Measurements from ENCODE around the gene ZNF672. TPM values are rescaled to one million over a fixed set of nuclear protein-coding genes. Genes with fewer than 3 reads are reported as not detected.

The ZNF672 gene
- total RNA-seq, 4 donors from 2014 or later = 16.5 to 25.6 (median 19.7) TPM

DNA sequence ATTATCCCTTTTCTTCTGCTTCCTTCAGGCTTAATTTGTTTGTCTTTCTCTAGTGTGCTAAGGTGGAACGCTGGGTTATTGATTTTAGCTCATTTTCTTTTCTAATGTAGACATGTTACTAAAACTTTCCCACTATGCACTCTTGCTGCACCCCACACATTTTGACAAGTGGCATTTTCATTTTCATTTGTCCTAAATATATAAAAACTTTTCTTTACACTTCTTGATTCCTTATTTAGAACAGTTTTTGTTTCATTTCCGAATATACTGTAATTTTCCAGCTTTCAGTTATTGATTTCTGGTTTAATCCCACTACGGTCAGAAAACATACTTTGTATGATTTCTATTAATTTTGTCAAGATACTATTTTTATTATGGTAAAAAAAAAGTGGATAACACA is 37.6 kb upstream of the ZNF672 start:
- TF ChIP-seq, protein P1, sequence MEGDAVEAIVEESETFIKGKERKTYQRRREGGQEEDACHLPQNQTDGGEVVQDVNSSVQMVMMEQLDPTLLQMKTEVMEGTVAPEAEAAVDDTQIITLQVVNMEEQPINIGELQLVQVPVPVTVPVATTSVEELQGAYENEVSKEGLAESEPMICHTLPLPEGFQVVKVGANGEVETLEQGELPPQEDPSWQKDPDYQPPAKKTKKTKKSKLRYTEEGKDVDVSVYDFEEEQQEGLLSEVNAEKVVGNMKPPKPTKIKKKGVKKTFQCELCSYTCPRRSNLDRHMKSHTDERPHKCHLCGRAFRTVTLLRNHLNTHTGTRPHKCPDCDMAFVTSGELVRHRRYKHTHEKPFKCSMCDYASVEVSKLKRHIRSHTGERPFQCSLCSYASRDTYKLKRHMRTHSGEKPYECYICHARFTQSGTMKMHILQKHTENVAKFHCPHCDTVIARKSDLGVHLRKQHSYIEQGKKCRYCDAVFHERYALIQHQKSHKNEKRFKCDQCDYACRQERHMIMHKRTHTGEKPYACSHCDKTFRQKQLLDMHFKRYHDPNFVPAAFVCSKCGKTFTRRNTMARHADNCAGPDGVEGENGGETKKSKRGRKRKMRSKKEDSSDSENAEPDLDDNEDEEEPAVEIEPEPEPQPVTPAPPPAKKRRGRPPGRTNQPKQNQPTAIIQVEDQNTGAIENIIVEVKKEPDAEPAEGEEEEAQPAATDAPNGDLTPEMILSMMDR (IDR thresholded peaks at IDR 0.05; ENCODE audit: low read depth) = no peak

DNA sequence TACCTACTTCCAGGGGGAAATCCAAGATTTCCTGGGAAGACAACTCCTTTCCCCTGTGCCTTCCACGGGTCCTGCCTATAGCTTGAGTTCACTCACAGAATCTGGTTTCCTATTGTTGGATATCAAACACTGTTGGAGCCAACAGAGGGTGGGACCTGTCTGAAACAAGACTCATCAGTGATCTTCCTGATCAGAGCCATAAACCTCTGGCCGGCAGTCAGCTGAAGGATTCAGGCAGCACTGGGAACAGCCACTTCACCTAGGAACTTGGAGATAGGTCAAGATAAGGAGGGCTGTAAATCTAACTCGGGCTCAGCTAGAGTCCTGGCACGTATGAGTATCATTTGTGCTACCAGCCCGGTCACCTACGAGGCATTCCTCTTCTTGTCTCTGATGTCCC is 35.6 kb upstream of the ZNF672 start:
- TF ChIP-seq, protein P1 (IDR thresholded peaks at IDR 0.05; ENCODE audit: low read depth) = no peak

DNA sequence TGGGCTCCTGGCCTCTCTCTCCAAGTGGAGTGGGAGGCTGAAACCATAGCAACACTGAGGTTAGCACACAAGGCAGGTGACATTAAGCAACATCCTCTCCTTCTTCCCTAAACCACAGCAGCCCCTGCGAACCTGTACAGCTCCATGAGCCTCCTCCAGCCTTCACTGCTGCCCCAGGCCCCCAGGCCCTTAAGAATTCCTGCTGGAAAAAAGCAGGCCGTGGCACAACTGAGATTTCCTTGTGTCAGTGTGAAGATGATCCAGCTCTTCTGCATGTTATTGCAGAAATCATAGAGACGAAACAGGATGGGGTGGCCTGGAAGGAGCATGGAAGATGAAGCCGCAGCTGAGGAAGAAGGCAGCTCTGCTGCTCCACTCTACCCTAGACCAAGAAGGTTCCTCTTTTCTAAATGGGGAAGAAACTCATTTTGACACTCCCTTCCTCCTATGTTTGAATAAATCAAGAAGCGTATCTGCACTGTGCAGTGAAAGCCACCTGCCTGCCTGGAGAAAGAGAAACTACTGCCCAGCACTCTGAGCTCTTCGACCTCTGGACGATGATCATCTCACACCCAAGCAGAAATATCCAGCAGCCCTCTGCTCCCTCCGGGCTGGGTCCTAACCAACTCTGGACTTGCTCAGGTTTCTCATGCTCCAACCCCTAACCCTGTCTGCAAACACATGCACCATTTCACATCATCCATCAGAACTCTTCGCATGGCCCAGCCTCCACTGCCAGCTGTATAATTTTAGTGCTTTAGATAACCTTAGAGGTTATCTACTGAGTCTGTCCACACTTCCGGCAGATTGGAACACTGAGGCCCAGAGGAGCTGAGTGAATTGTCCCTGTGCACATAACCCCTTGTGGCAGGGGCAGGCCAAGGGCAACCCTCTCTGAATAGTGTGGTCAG is 33.0 kb upstream of the ZNF672 start:
- TF ChIP-seq, protein P1 (IDR thresholded peaks at IDR 0.05; ENCODE audit: low read depth) = no peak

DNA sequence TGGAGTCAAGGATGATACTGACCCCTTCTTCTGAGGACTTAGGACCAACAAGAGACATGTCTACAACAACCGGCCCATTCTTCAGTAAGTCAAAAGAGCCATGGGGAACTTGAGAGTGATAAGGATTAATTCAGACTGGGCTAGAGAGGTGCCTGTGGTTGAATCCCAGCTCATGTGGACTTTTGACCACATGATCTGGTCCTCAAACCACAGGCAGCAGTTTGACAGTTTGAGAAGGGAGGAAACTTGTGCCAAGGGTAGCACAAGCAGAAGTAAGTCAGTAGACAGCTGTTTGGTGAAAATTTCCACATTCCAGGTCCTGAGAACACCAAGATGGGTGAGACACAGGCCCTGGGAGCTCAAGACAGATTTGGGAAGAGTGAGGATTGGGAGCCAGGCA is 32.1 kb upstream of the ZNF672 start:
- TF ChIP-seq, protein P1 (IDR thresholded peaks at IDR 0.05; ENCODE audit: low read depth) = no peak

DNA sequence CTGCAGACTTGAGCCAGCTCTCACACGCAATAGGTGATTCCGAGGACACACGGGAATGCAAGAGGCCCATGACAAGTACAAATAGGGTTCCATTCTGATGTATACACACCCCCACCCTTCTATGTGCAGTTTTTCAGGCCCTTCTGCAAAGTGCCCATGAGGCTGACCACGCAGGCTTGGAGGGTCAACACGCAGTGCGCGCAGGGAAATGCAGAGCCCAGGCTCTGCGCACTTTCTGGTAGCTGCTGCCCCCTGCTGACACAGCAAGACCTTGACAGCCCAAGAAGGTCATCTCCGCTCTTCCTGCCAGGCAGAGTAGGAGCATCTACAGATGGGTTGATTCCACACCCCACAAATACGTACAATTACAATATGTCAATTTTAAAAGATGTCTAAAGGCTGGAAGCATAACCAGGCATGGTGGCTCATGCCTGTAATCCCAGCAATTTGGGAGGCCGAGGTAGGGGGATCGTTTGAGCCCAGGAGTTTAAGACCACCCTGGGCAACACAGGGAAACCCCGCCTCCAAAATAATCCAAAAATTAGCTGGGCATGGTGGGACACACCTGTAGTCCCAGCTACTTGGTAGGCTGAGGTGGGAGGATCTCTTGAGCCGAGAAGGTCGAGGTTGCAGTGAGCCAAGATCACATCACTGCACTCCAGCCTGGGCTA is 30.8 kb upstream of the ZNF672 start:
- TF ChIP-seq, protein P1 (IDR thresholded peaks at IDR 0.05; ENCODE audit: low read depth) = no peak

DNA sequence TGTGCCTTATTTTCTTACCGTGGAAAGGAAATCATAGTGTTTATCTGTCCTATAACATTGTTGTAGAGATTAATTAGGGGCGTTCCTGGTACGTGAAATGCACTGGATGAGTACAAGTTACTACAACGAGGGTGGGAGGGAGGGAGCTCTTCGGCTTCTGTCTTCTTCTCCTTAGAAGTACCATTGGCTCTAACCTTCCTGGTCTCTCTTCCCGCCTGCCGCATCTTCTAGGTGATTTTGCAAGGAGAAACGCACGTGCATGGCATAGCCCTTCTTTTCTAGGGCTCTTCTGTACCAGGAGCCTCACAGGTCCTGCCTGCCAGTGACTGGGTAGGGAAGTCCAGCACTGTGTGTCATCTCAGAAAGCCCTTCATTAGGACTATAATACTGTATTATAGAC is 29.1 kb upstream of the ZNF672 start:
- TF ChIP-seq, protein P1 (IDR thresholded peaks at IDR 0.05; ENCODE audit: low read depth) = no peak

DNA sequence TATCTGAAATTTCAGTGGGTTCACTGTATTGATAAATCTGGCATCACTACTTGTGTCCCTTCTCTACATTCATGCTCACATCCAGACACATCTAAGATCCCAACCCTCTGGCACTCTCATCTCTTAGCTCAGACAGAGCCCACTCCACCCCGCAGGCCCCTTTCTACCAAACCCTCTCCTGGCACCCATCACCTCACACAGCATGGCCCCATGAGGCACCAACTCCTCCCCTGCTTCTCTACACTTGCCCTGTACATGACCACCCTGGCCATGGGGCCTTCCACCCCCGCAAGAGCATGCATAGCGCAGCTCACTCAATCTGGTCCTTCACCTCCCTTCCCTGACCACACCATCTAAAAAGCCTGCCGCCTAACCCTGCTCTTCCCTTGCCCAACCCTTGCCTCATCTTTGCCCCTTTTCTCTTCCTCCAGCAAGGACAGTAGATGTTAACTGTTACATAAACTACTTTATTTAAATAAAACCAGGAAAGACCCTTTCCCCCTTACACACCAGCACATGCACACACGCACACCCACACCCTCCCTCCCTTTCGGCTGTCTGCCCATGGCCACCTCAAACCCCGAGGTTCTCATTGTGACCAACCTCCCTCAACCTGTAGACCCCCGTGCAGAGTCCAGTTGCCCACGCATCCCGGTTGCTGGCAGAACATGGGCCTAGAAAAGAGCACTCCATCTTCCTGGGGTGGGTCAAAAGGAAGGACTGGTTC is 27.9 kb upstream of the ZNF672 start:
- TF ChIP-seq, protein P1 (IDR thresholded peaks at IDR 0.05; ENCODE audit: low read depth) = no peak
